Cardiac fibroblast (primary cell): Measurements from ENCODE around the gene CD226.

Source experiments
- DNase-seq, 2 donors: peaks; one replicate each; pipeline versions ENCODE4 v3.0.0 to v3.0.0-alpha.2; 2010; ENCODE audit warnings: low read depth in 2 of 2
- H3K4me3 ChIP-seq, 2 donors: replicated peaks in 1 of 2; 1 replicate in 1 of 2; 2 replicates in 1 of 2; pipeline ENCODE4 v1.5.1; 2011; ENCODE audit warnings: low read depth in 2 of 2, low read length in 2 of 2, mild to moderate bottlenecking in 2 of 2, moderate library complexity in 1 of 2
- TF ChIP-seq, protein P1 (sequence below): IDR thresholded peaks from one replicate; pipeline ENCODE4 v1.5.1; 2011; ENCODE audit warnings: low read depth, mild to moderate bottlenecking, low read length, inconsistent platforms

CD226 gene

DNA sequence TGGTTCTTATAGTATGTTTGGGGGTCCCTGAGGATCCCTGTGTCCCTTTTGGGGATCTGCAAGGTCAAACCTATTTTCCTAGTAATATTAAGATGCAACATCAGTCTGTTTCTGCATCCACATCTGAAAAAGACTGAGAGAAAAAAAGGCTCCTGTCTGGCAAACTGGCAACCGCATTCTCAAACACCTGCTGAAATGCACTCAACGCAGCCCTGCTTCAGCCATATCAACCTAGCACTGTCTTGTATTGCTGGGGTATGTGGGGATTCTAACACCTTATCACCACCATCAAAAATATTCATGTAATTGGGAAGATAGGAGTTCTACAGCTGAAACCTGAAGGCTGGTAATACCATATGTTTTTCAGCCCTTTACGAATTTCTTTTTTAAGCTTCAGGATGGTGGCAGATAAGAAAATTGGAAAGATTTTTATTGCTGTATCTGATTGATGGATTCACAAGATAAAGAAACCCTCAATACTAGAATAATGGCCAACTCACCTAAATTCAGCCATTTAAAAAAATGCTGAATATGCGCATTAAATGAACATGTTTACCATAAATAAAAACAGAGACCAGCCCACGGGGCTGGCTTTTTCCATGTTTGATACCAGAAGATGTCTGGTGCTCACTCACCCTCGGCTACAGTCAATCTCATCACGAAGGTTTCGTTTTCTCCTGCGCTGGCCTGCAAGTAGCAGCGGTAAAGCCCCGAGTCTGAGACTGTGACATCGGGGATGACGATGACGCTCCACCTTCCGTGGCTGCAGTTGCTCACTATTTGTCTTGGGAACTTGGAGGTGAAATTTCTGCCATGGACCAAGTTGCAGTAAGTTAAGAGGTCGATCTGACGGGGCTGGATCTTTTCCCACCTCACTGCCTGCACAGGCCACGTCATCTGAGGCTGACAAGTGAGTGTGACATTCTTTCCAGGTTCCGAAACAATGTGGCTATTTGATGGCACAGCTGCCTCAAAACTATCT, 52.3 kb downstream of the CD226 start:
- TF ChIP-seq, protein P1, sequence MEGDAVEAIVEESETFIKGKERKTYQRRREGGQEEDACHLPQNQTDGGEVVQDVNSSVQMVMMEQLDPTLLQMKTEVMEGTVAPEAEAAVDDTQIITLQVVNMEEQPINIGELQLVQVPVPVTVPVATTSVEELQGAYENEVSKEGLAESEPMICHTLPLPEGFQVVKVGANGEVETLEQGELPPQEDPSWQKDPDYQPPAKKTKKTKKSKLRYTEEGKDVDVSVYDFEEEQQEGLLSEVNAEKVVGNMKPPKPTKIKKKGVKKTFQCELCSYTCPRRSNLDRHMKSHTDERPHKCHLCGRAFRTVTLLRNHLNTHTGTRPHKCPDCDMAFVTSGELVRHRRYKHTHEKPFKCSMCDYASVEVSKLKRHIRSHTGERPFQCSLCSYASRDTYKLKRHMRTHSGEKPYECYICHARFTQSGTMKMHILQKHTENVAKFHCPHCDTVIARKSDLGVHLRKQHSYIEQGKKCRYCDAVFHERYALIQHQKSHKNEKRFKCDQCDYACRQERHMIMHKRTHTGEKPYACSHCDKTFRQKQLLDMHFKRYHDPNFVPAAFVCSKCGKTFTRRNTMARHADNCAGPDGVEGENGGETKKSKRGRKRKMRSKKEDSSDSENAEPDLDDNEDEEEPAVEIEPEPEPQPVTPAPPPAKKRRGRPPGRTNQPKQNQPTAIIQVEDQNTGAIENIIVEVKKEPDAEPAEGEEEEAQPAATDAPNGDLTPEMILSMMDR, result no peak
- DNase-seq, result no peak
- no peak overlapping the region for H3K4me3 ChIP-seq

- DNase-seq, result no peak
- no peak overlapping the region for H3K4me3 ChIP-seq
- TF ChIP-seq, protein P1, result no peak
Observed at GRCh38 chr18:69894467-69894866, 53.2 kb downstream of the CD226 start.

DNA sequence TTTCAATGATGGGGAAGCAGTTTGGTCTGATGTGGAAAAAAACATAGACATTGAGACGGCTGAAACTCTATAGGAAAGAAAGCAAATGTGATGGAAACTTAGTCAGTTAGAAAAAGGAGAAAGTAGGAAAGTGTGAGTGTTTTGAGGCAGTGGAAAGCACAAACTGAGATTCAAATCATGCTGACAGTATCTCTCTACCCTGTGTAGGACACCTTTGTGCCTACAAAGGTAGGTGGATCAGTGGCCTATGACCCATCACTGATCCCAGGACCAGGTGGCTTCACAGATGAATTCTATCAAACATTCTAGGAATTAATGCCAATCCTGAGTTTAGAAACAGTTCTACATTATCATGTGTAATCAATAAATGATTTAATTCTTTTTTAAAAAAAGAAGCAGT, 57.1 kb downstream of the CD226 start:
- no peak overlapping the region for H3K4me3 ChIP-seq
- TF ChIP-seq, protein P1, result no peak
- no peak for DNase-seq

GRCh38 chr18:69889009-69889408, 58.7 kb downstream of the CD226 start:
- no peak for DNase-seq
- TF ChIP-seq, protein P1, result no peak
- H3K4me3 ChIP-seq, result no peak overlapping the region

DNA sequence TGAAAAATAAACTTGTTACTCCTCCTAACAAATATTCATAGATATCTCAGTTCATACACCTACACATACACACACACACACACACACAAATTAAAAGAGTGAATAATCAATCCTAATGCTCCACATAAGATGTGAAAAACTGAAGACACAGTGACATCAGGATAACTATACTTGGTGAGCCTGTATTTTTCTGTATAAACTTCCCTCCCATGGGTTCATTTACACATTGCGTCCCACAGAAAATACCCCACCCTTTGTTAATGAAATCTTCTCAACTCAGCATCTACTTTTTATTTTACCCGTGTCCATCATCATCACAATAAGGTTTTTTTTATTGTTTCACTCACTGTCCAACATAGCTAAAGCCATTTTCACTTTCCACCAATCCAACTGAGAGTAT, 60.4 kb downstream of the CD226 start:
- no peak overlapping the region for H3K4me3 ChIP-seq
- no peak for DNase-seq
- TF ChIP-seq, protein P1, result no peak

GRCh38 chr18:69885841-69886531, 61.7 kb downstream of the CD226 start:
- TF ChIP-seq, protein P1, result no peak
- H3K4me3 ChIP-seq, result no peak overlapping the region
- DNase-seq, result no peak
